Epithelial cell of esophagus (primary cell): Measurements from ENCODE around the gene STT3B.

Source experiments
- DNase-seq: peaks from one replicate; pipeline ENCODE4 v3.0.0; 2010; ENCODE audit warnings: low read depth
- H3K4me3 ChIP-seq: 2 replicates; pipeline ENCODE4 v1.5.1; 2011; ENCODE audit warnings: mild to moderate bottlenecking, low read length, control low read depth
- TF ChIP-seq, protein P1 (sequence below): IDR thresholded peaks from 2 replicates; pipeline ENCODE4 v1.5.1; 2011; ENCODE audit warnings: low read depth, mild to moderate bottlenecking, low read length, control low read depth, inconsistent platforms; ENCODE audit not compliant: insufficient read depth; ENCODE audit errors: missing control alignments

Gene STT3B

DNA sequence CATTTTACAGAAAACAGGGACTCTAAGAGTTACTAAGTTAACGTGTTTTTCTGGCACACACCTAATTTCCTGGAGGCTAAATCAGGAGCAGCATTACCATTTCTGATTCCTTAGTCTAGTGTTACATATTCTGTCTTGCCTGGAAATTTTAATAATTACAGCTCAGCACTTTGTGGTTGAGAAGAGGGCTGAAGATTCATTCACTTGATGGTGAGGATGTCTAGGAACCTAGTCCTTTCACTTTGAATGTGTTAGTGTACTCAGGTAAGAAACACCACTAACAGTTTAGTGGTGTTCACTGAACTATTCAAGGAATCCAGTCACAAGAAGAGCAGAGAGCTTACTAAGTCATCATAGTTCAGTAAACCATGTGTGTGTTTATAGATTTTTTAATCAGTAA, 102.8 kb downstream of the STT3B start:
- TF ChIP-seq, protein P1, sequence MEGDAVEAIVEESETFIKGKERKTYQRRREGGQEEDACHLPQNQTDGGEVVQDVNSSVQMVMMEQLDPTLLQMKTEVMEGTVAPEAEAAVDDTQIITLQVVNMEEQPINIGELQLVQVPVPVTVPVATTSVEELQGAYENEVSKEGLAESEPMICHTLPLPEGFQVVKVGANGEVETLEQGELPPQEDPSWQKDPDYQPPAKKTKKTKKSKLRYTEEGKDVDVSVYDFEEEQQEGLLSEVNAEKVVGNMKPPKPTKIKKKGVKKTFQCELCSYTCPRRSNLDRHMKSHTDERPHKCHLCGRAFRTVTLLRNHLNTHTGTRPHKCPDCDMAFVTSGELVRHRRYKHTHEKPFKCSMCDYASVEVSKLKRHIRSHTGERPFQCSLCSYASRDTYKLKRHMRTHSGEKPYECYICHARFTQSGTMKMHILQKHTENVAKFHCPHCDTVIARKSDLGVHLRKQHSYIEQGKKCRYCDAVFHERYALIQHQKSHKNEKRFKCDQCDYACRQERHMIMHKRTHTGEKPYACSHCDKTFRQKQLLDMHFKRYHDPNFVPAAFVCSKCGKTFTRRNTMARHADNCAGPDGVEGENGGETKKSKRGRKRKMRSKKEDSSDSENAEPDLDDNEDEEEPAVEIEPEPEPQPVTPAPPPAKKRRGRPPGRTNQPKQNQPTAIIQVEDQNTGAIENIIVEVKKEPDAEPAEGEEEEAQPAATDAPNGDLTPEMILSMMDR = no peak
- no peak for DNase-seq
- no peak overlapping the region for H3K4me3 ChIP-seq

DNA sequence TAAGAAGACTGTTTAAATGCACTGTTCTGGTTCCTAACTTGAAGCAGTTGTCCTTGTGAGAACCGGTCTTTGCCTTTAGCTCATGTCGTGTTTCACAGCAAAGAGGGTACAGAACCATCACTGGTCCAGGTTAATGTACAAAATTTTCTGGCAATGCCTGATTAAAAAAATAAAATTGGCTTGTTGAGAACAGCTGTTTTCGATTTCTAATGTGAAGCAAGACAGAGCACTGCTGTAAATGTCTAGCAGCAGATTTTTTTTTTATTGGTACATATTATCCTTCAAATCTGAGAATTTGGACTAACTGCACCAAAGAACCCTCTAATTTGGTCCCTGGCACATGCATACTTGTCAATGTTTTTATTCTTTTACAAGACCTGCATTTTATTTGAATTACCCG, 103.3 kb downstream of the STT3B start:
- no peak overlapping the region for H3K4me3 ChIP-seq
- DNase-seq = no peak
- TF ChIP-seq, protein P1 = no peak

DNA sequence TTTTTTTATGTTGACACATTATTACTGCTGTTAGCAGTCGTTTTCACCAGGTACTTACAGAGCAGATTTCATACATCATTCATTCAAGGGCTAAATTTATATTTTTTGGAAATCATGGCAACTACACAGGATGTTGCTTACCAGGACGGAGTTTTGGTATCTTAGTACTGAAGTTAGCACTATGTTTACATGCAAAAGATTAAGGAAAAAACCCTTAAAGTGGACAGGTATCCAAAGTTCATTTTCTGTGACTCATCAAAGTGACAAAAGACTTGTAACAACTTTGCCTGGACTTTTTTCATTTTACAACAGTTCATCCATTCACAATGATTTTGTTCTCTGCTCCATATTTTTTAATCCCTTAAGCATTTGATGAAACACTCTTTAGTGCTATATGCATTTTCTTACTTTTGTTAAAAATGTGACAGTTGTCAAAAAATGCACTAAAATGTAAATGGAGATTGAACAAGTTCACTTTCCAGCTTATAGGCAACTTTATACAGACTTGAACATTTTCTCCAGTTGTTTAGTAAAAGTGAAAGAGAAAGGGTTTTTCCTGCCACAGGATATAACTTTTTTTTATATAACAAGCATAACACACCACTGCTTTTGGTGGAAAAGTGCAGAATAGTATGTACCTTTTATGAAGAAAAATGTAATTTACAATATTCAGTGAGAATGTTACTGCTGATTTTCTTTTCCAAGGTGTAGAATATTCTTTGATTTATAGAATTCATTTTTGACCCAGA, 104.1 kb downstream of the STT3B start:
- H3K4me3 ChIP-seq = no peak overlapping the region
- no peak for DNase-seq
- TF ChIP-seq, protein P1 = no peak

DNA sequence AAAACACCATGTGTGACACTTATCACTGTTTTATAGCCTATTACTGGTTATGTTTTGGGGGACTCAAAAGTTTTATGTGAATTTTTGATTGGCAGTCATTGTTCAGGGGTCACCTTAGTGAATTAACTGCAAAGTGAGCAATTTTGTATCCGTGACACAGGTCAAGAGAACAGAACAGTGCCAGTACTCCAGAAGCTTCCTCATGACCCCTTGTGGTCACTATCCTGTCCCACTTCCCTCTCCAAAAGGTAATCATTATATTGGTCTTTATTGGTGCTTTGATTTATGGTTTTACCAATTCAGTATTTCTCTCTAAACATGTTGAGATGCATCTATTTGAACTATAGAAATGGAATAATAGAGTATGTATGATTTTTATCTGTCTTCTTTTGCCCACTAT, 107.1 kb downstream of the STT3B start:
- no peak overlapping the region for H3K4me3 ChIP-seq
- DNase-seq = no peak
- TF ChIP-seq, protein P1 = no peak

DNA sequence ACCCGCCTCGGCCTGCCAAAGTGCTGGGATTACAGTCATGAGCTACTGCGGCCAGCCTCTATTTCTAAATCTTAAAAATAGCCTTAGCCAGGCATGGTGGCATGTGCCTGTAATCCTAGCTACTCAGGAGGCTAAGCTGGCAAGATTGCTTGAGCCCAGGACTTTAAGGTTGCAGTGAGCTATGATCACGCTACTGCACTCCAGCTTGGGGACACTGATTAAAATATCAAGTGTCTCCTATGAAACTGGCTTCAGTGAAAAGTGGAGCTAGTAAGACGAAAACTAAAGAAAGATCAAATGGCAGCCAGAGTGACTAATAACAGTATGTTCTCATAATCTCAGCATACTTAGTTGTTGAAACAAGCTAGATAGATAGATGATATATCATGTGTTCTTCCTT, 112.5 kb downstream of the STT3B start:
- TF ChIP-seq, protein P1 = no peak
- no peak for DNase-seq
- H3K4me3 ChIP-seq = no peak overlapping the region

DNA sequence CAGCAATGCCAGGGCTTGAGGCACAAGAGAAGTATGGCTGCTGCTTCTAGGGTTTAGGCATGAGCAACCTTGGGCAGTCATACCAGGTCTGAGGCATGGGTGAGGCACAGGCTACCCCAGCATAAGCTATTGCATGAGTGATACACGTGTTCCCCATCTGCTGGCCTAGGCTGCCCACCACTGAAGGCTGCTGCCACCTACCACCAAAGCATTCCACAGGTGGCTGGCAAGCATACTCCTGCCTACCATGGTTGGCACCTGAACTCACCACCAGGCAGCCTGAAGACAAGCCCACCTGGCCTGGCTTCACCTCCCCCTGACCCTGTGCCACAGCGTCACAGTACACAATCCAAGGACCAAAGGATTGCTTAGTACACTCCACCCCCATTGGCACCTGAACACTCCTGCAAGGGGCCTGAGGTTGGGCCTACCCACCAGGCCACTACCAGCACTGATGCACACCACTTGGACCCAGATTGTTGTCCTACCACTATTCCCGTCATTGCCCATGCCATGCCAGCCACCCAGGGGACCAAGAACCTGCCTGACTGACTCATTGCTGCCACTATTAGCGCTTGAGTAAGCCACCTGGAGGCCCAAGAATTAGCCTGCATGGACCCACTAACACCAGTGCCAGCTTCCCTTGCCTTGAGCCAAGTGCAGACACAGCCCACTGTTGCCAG, 115.7 kb downstream of the STT3B start:
- no peak overlapping the region for H3K4me3 ChIP-seq
- no peak for DNase-seq
- TF ChIP-seq, protein P1 = no peak
